Measurements from ENCODE around the gene C2orf92. TPM values are rescaled to one million over a fixed set of nuclear protein-coding genes. Genes with fewer than 3 reads are reported as not detected.

C2orf92 gene
- total RNA-seq, 3 donors from 2014 or later = 11.2 to 49.5 (median 27.9) TPM

GRCh38 chr2:97654791-97655190 is 14.7 kb upstream of the C2orf92 start:
- H3K4me1 ChIP-seq = no peaks in the 10 kb centered on the region
- intact Hi-C loops (cut with DNase I; ENCODE audit: low total_unique reads) = no loop called here
- TF ChIP-seq POLR2AphosphoS5 (IDR thresholded peaks at IDR 0.05) (no peak), CTCF (IDR thresholded peaks at IDR 0.05) (no peak), POLR2A (IDR thresholded peaks at IDR 0.05) (no peak)
- H3K27me3 ChIP-seq = no peaks in the 10 kb centered on the region
- peaks cover 13% of the 10 kb centered on the region for H3K36me3 ChIP-seq
- no peak overlapping the region for H3K4me3 ChIP-seq
- H3K9me3 ChIP-seq = peaks cover 7 to 11% of the 10 kb centered on the region in 2 donors
- no peak for DNase-seq (ENCODE audit: low spot score in 2 of 2)
- H3K27ac ChIP-seq = no peak overlapping the region

GRCh38 chr2:97656129-97656755 is 13.3 kb upstream of the C2orf92 start:
- Histone ChIP-seq H3K9me3 (peaks cover 7 to 11% of the 10 kb centered on the region in 2 donors), H3K27ac (no peak overlapping the region), H3K4me1 (no peaks in the 10 kb centered on the region), H3K27me3 (no peaks in the 10 kb centered on the region), H3K36me3 (peaks cover 13% of the 10 kb centered on the region), H3K4me3 (no peak overlapping the region)
- intact Hi-C loops (cut with DNase I; ENCODE audit: low total_unique reads) = no loop called here
- TF ChIP-seq POLR2A (IDR thresholded peaks at IDR 0.05) (no peak), CTCF (IDR thresholded peaks at IDR 0.05) (no peak), POLR2AphosphoS5 (IDR thresholded peaks at IDR 0.05) (no peak)
- DNase-seq (ENCODE audit: low spot score in 2 of 2) = no peak

- Histone ChIP-seq H3K27ac (no peak overlapping the region), H3K36me3 (peaks cover 13% of the 10 kb centered on the region), H3K27me3 (no peaks in the 10 kb centered on the region), H3K4me1 (peaks cover 0 to 7% of the 10 kb centered on the region in 2 donors), H3K4me3 (no peak overlapping the region), H3K9me3 (peaks cover 7 to 11% of the 10 kb centered on the region in 2 donors)
- TF ChIP-seq POLR2A (IDR thresholded peaks at IDR 0.05) = no peak
- no peak for TF ChIP-seq CTCF (IDR thresholded peaks at IDR 0.05)
- no peak for TF ChIP-seq POLR2AphosphoS5 (IDR thresholded peaks at IDR 0.05)
- intact Hi-C loops (cut with DNase I; ENCODE audit: low total_unique reads) = no loop called here
- no peak for DNase-seq (ENCODE audit: low spot score in 2 of 2)
These were observed 12.5 kb upstream of the C2orf92 start for GRCh38 chr2:97656905-97657587.

- peaks cover 3 to 16% of the 10 kb centered on the region in 2 donors for H3K4me1 ChIP-seq
- H3K9me3 ChIP-seq = peaks cover 7 to 11% of the 10 kb centered on the region in 2 donors
- DNase-seq (ENCODE audit: low spot score in 2 of 2) = no peak
- no peak overlapping the region for H3K27ac ChIP-seq
- TF ChIP-seq POLR2A (IDR thresholded peaks at IDR 0.05) = no peak
- H3K27me3 ChIP-seq = no peaks in the 10 kb centered on the region
- intact Hi-C loops (cut with DNase I; ENCODE audit: low total_unique reads) = no loop called here
- no peak overlapping the region for H3K4me3 ChIP-seq
- H3K36me3 ChIP-seq = peaks cover 13% of the 10 kb centered on the region
These were observed 11.4 kb upstream of the C2orf92 start for GRCh38 chr2:97657986-97658690.

DNA sequence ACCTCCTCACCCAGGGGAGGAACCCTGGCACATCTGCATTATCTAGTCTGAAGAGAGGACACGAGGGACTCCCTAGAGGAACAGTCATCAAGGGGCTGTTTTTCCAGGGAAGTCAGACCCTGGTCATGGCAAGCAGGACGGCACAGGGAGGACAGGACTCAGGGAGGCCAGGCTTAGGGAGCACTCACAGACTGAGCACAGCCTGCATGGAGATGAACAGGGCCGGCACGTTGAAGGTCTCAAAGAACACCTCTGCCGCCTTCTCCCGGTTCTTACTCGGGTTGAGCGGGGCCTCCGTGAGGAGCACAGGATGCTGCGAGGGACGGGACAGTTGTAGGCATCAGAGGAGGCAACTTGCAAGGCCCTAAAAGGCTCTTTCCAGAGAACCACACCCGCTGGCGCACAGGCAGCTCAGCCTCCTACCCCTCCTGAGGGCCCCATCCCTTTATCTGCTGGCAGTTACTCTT is 10.8 kb upstream of the C2orf92 start:
- H3K4me3 ChIP-seq = no peak overlapping the region
- no peak overlapping the region for H3K27ac ChIP-seq
- no peak for DNase-seq (ENCODE audit: low spot score in 2 of 2)
- no peaks in the 10 kb centered on the region for H3K27me3 ChIP-seq
- H3K9me3 ChIP-seq = peaks cover 6 to 7% of the 10 kb centered on the region in 2 donors
- intact Hi-C loops (cut with DNase I; ENCODE audit: low total_unique reads) = no loop called here
- peaks cover 3 to 16% of the 10 kb centered on the region in 2 donors for H3K4me1 ChIP-seq
- peaks cover 13% of the 10 kb centered on the region for H3K36me3 ChIP-seq
- TF ChIP-seq POLR2A (IDR thresholded peaks at IDR 0.05) (no peak), POLR2AphosphoS5 (IDR thresholded peaks at IDR 0.05) (no peak), CTCF (IDR thresholded peaks at IDR 0.05) (no peak)

Data from breast epithelium (tissue), 4 donors.